Adrenal gland (tissue), 12 donors: Measurements from ENCODE around the gene RALB. TPM values are rescaled to one million over a fixed set of nuclear protein-coding genes. Genes with fewer than 3 reads are reported as not detected.

Experiments used
- DNase-seq, 7 donors: peaks; one replicate each; pipeline ENCODE4 v3.0.0-alpha.2; 2019 to 2020
- H3K27ac ChIP-seq, 5 donors: fragments of 200-600 bp; sonication (generic) in 4 of 5; 1 replicate in 3 of 5; 2 replicates in 2 of 5; pipeline versions ENCODE4 v1.5.1 to v1.8.0; 2016 to 2020; ENCODE audit warnings: mild to moderate bottlenecking in 1 of 5
- H3K27me3 ChIP-seq: fragments of 200-600 bp; 2 replicates; pipeline ENCODE4 v1.8.0; 2021
- H3K36me3 ChIP-seq, 2 donors: fragments of 200-600 bp; replicated peaks in 1 of 2; 1 replicate in 1 of 2; 2 replicates in 1 of 2; pipeline versions ENCODE4 v1.5.1 to v1.8.0; 2018 to 2022
- H3K4me1 ChIP-seq, 2 donors: fragments of 200-600 bp; replicated peaks in 1 of 2; 1 replicate in 1 of 2; 2 replicates in 1 of 2; pipeline versions ENCODE4 v1.5.1 to v1.8.0; 2018 to 2021
- H3K4me3 ChIP-seq, 4 donors: fragments of 200-600 bp; sonication (generic) in 3 of 4; one replicate each; pipeline ENCODE4 v1.5.1; 2016 to 2018
- H3K9me3 ChIP-seq, 3 donors: fragments of 200-600 bp; sonication (generic) in 1 of 3; replicated peaks in 1 of 3; 1 replicate in 2 of 3; 2 replicates in 1 of 3; pipeline versions ENCODE4 v1.5.1 to v1.8.0; 2016 to 2021
- POLR2A ChIP-seq, 2 donors: fragments of 450-650 bp; IDR thresholded peaks; one replicate each; pipeline ENCODE4 v1.6.1; 2017; ENCODE audit warnings: antibody characterized with exemption in 2 of 2, mild to moderate bottlenecking in 2 of 2, moderate library complexity in 1 of 2
- WGBS, 4 donors: extraction: QIAGEN DNeasy Blood & Tissue Kit in 2 of 4; methylation state at CpG; one replicate each; pipeline versions ENCODE4 v1.1.5 to v1.1.7; 2013 to 2017; 5-methylcytosine and 5-hydroxymethylcytosine counted together
- intact Hi-C, 2 donors: fragments of 100-400 bp; cut with DNase I; formaldehyde crosslinking; loops; one replicate each; pipeline versions ENCODE4 v1.14.1 to v1.15.0; 2022 to 2023
- polyA plus RNA-seq, 3 donors: library from polyadenylated mRNA; stranded (reverse); fragments of 200-250 nt in 2 of 3; fragments of 350-450 nt in 1 of 3; fragmentation: Illumina TruSeq in 1 of 3; extraction: RNeasy Lipid Tissue Mini Kit (QIAGEN cat#74804) in 1 of 3; gene quantifications; one replicate each; pipeline ENCODE4 v1.2.3, GENCODE V29; 2013 to 2014
- small RNA-seq, 2 donors: library from RNA; depleted of rRNA; stranded (forward); fragments of <200 nt; gene quantifications; one replicate each; pipeline ENCODE3, GENCODE V24; 2016
- total RNA-seq, 9 donors: library from RNA; depleted of rRNA in 4 of 9; stranded (reverse); fragments of >200 nt in 4 of 9; fragments of 120-200 nt in 1 of 9; fragmentation: NEBNext Ultra II Directional in 1 of 9; extraction: Animal tissue kit (Norgen Biotek cat#: 25700) in 1 of 9; gene quantifications; one replicate each; pipeline versions ENCODE4 v1.1.0 to v1.2.4, GENCODE V29; 2013 to 2023
- TF ChIP-seq, protein P1 (sequence below), 6 experiments: fragments of 450-650 bp in 4 of 6; fragments of 200-600 bp in 2 of 6; sonication (generic) in 1 of 6; IDR thresholded peaks; 1 replicate in 5 of 6; 2 replicates in 1 of 6; pipeline versions ENCODE4 v1.5.1 to v1.8.0; 2016 to 2021; ENCODE audit warnings: antibody characterized with exemption in 6 of 6, mild to moderate bottlenecking in 2 of 6, moderate library complexity in 1 of 6
- donor health status: healthy with polysubstance abuse.
- donor health status: Bipolar disorder and iron deficiency.
- donor health status: DM: yes; HTN: yes; CAD: no.
- donor health status: DM: no; HTN: no; CAD: no.
- donor health status: DM: no; HTN: no; CAD: no.
- donor health status: DM: yes; HTN: yes; CAD: no.

Gene RALB
- total and polyA plus RNA-seq, 12 donors = 20.7 to 94.3 (median 51.6) TPM

- Histone ChIP-seq H3K4me1 (peaks cover 22 to 33% of the 10 kb centered on the region in 2 donors), H3K9me3 (no peaks in the 10 kb centered on the region), H3K27me3 (peaks cover 40% of the 10 kb centered on the region), H3K4me3 (peak overlapping the region in 1 of 4 donors; percentile 66), H3K36me3 (no peaks in the 10 kb centered on the region), H3K27ac (peak overlapping the region in 1 of 5 donors; percentile 70)
- intact Hi-C loops = loop anchor here (2.0 to 10.0 kb wide), 4 partner anchors 89 to 337 kb away; no protein-coding TSS in a partner anchor
- DNase-seq = peak; percentile 79 to 89 (median 86)
- TF ChIP-seq POLR2A (IDR thresholded peaks at IDR 0.05) = no peak
- TF ChIP-seq, protein P1, sequence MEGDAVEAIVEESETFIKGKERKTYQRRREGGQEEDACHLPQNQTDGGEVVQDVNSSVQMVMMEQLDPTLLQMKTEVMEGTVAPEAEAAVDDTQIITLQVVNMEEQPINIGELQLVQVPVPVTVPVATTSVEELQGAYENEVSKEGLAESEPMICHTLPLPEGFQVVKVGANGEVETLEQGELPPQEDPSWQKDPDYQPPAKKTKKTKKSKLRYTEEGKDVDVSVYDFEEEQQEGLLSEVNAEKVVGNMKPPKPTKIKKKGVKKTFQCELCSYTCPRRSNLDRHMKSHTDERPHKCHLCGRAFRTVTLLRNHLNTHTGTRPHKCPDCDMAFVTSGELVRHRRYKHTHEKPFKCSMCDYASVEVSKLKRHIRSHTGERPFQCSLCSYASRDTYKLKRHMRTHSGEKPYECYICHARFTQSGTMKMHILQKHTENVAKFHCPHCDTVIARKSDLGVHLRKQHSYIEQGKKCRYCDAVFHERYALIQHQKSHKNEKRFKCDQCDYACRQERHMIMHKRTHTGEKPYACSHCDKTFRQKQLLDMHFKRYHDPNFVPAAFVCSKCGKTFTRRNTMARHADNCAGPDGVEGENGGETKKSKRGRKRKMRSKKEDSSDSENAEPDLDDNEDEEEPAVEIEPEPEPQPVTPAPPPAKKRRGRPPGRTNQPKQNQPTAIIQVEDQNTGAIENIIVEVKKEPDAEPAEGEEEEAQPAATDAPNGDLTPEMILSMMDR (IDR thresholded peaks at IDR 0.05) = peak; percentile 69 to 91 (median 80)
- 10 to 11% (median 10%) methylated on average over 21 to 43 of the region's 43 CpGs for WGBS, 4 donors
These were observed 90.9 kb downstream of the RALB start for GRCh38 chr2:120343433-120344105.

Small RNA genes within 50 kb of the gene (small RNA-seq; reads per million reads assigned to genes)
- 0 reads per million in 2 donors for gene MTND4LP14

Other genes with a start within 250 kb of the RALB start
- gene EPB41L5, start 239.8 kb upstream of the RALB start, total RNA-seq = 10 to 100 TPM; 10.9 to 25.8 (median 16.5) TPM
- 1 to 10 TPM; 2.6 to 10.0 (median 3.0) TPM for gene EPB41L5, start 239.8 kb upstream of the RALB start, polyA plus RNA-seq
- 10 to 100 TPM; 12.0 to 33.0 (median 22.8) TPM for gene TMEM185B, start 29.5 kb upstream of the RALB start, total RNA-seq
- gene TMEM185B, start 29.5 kb upstream of the RALB start, polyA plus RNA-seq = 10 to 100 TPM in 1 of 3 donors, 1 to 10 TPM in 2; 2.9 to 17.6 (median 5.2) TPM
- gene INHBB, start 93.3 kb downstream of the RALB start, total RNA-seq = 1 to 10 TPM in 8 of 9 donors, under 1 TPM in 1; 0.28 to 9.1 (median 6.6) TPM
- 1 to 10 TPM; 2.4 to 8.7 (median 8.5) TPM for gene INHBB, start 93.3 kb downstream of the RALB start, polyA plus RNA-seq